ENCODE data around the gene EIF2AK3.
"Not testable (repeated sequence)": the region's sequence is repeated elsewhere in the genome, so short reads cannot be mapped to it uniquely, and the experiment has no call there.

The EIF2AK3 gene

GRCh38 chr2:88627055-88627855 lies at the start of gene EIF2AK3:
EIF2AK3 (minus strand) TSS chr2:88627464; CDS start chr2:88627274, 190 bp downstream.
- peak; percentile 100 for DNase-seq (ENCODE audit: low read depth)

GRCh38 chr2:88673363-88673762 lies 46.1 kb upstream of the EIF2AK3 start:
- no peak for DNase-seq (ENCODE audit: low read depth)

GRCh38 chr2:88671786-88672427 lies 44.6 kb upstream of the EIF2AK3 start:
- peak; percentile 45 for DNase-seq (ENCODE audit: low read depth)

- no peak for DNase-seq (ENCODE audit: low read depth)
Observed at GRCh38 chr2:88669482-88670214, 42.4 kb upstream of the EIF2AK3 start.

- DNase-seq (ENCODE audit: low read depth): no peak
Observed at GRCh38 chr2:88668862-88669261, 41.6 kb upstream of the EIF2AK3 start.

- no peak for DNase-seq (ENCODE audit: low read depth)
Observed at GRCh38 chr2:88667219-88667618, 40.0 kb upstream of the EIF2AK3 start.

GRCh38 chr2:88666576-88666975 lies 39.3 kb upstream of the EIF2AK3 start:
- no peak for DNase-seq (ENCODE audit: low read depth)

- no peak for DNase-seq (ENCODE audit: low read depth)
Observed at GRCh38 chr2:88660622-88661021, 33.4 kb upstream of the EIF2AK3 start.

- DNase-seq (ENCODE audit: low read depth): no peak
Observed at GRCh38 chr2:88659538-88659915, 32.3 kb upstream of the EIF2AK3 start.

- DNase-seq (ENCODE audit: low read depth): no peak
Observed at GRCh38 chr2:88658881-88659537, 31.7 kb upstream of the EIF2AK3 start.

- DNase-seq (ENCODE audit: low read depth): no peak
Observed at GRCh38 chr2:88658326-88658725, 31.1 kb upstream of the EIF2AK3 start.

- no peak for DNase-seq (ENCODE audit: low read depth)
Observed at GRCh38 chr2:88657131-88657530, 29.9 kb upstream of the EIF2AK3 start.

GRCh38 chr2:88656690-88657089 lies 29.4 kb upstream of the EIF2AK3 start:
- no peak for DNase-seq (ENCODE audit: low read depth)

- DNase-seq (ENCODE audit: low read depth): no peak
Observed at GRCh38 chr2:88654714-88655113, 27.4 kb upstream of the EIF2AK3 start.

GRCh38 chr2:88651646-88652045 lies 24.4 kb upstream of the EIF2AK3 start:
- no peak for DNase-seq (ENCODE audit: low read depth)

GRCh38 chr2:88645291-88645882 lies 18.1 kb upstream of the EIF2AK3 start:
- DNase-seq (ENCODE audit: low read depth): not testable (repeated sequence)

- DNase-seq (ENCODE audit: low read depth): no peak
Observed at GRCh38 chr2:88642278-88642677, 15.0 kb upstream of the EIF2AK3 start.

GRCh38 chr2:88641330-88641729 lies 14.1 kb upstream of the EIF2AK3 start:
- DNase-seq (ENCODE audit: low read depth): no peak

GRCh38 chr2:88639865-88640264 lies 12.6 kb upstream of the EIF2AK3 start:
- no peak for DNase-seq (ENCODE audit: low read depth)

- no peak for DNase-seq (ENCODE audit: low read depth)
Observed at GRCh38 chr2:88638743-88639142, 11.5 kb upstream of the EIF2AK3 start.

GRCh38 chr2:88638123-88638650 lies 10.9 kb upstream of the EIF2AK3 start:
- DNase-seq (ENCODE audit: low read depth): no peak

GRCh38 chr2:88637464-88637863 lies 10.2 kb upstream of the EIF2AK3 start:
- no peak for DNase-seq (ENCODE audit: low read depth)
